ENCODE results near the gene ARHGEF10L.
A peak's percentile ranks its signal among the peaks of the same experiment; 100 is the strongest.

Gene ARHGEF10L

DNA sequence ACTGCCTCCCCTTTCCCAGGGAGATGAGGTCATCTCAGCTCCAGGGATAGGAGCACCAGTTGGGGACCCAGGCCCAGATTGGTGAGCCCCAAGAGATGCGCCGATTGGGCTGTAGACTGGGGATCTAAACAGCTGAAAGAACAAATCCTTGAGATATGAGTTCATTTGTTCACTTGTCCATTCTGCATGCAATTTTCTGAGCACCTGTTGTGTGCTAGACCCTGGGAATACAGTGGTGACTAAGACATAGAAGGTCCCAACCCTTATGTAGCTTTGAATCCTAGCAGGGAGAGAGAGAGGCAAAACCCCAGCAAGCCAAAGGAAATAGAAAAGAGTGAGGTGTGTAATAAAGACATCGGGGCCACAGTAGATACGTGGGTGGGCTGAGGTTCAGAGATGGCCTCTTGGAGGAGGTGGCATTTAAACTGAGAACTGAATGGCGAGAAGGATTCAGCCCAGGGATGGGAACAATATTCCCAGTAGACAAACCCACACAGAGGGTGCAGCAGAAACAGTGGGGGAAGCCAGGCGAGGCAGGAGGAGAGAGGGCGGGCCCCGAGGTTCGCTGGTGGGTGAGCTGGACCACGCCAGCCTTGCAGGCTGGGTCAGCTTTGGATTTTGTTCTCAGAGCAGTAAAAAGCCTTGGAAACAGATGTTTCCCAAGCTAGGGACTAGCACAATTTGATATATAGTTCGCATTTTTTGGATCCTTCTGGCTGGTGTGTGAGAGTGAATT lies 110.0 kb downstream of the ARHGEF10L start:
- Histone ChIP-seq H3K9me3 (ENCODE audit: insufficient read depth, low read length, severe bottlenecking) (no peaks in the 10 kb centered on the region), H3K27me3 (ENCODE audit: insufficient read depth, low read length, poor library complexity) (no peaks in the 10 kb centered on the region), H3K79me2 (ENCODE audit: insufficient read depth, low read length) (no peaks in the 10 kb centered on the region), H3K27ac (ENCODE audit: low read length) (no peak overlapping the region), H3K9ac (ENCODE audit: low read depth, low read length) (no peak overlapping the region), H3K4me3 (ENCODE audit: low read depth in 1 of 2, low read length in 2 of 2) (no peak overlapping the region), H3K4me1 (ENCODE audit: insufficient read depth, low read length) (no peaks in the 10 kb centered on the region), H4K20me1 (ENCODE audit: insufficient read depth, low read length) (0 out of 2 replicates have a peak, but pooled peaks cover 6% of the 10 kb centered on the region), H3K4me2 (ENCODE audit: insufficient read depth, low read length) (no peak overlapping the region), H3K36me3 (ENCODE audit: insufficient read depth, low read length) (no peaks in the 10 kb centered on the region), H2AFZ (ENCODE audit: low read depth, low read length) (no peak overlapping the region)
- no peak for ATAC-seq (ENCODE audit: insufficient read depth, low read depth)
- TF ChIP-seq, protein P1, sequence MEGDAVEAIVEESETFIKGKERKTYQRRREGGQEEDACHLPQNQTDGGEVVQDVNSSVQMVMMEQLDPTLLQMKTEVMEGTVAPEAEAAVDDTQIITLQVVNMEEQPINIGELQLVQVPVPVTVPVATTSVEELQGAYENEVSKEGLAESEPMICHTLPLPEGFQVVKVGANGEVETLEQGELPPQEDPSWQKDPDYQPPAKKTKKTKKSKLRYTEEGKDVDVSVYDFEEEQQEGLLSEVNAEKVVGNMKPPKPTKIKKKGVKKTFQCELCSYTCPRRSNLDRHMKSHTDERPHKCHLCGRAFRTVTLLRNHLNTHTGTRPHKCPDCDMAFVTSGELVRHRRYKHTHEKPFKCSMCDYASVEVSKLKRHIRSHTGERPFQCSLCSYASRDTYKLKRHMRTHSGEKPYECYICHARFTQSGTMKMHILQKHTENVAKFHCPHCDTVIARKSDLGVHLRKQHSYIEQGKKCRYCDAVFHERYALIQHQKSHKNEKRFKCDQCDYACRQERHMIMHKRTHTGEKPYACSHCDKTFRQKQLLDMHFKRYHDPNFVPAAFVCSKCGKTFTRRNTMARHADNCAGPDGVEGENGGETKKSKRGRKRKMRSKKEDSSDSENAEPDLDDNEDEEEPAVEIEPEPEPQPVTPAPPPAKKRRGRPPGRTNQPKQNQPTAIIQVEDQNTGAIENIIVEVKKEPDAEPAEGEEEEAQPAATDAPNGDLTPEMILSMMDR (IDR thresholded peaks at IDR 0.05; ENCODE audit: borderline replicate concordance, extremely low read depth, low read length, poor library complexity, severe bottlenecking): no peak
- no peak for TF ChIP-seq EZH2 (IDR thresholded peaks at IDR 0.05; ENCODE audit: borderline replicate concordance, low read depth, low read length, severe bottlenecking)
- no peak for DNase-seq

DNA sequence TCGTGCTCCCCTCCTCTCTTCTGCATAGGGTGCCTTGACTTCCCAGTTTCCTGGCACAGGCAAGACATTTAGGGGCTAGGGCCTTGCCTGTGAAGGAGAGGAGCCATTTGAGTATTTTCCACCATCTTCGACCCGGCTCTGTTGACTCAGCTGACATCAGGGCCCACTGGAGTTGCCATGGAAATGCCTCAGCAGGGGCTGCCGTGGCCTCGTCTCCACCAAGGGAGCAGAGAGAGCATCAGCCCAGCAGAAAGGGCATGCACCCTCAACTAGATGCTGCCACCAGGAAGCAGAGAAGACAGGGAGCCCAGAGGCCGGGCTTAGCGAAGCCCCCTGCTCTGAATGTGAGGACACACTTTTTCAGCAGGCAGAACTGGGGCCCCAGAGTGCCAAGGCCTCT lies 113.8 kb downstream of the ARHGEF10L start:
- no peak overlapping the region for H3K4me3 ChIP-seq (ENCODE audit: low read depth in 1 of 2, low read length in 2 of 2)
- H3K36me3 ChIP-seq (ENCODE audit: insufficient read depth, low read length): no peaks in the 10 kb centered on the region
- H3K9ac ChIP-seq (ENCODE audit: low read depth, low read length): no peak overlapping the region
- H3K4me2 ChIP-seq (ENCODE audit: insufficient read depth, low read length): no peak overlapping the region
- ATAC-seq (ENCODE audit: insufficient read depth, low read depth) (no peak), DNase-seq (no peak)
- H3K79me2 ChIP-seq (ENCODE audit: insufficient read depth, low read length): no peaks in the 10 kb centered on the region
- TF ChIP-seq, protein P1 (IDR thresholded peaks at IDR 0.05; ENCODE audit: borderline replicate concordance, extremely low read depth, low read length, poor library complexity, severe bottlenecking): no peak
- no peak for TF ChIP-seq EZH2 (IDR thresholded peaks at IDR 0.05; ENCODE audit: borderline replicate concordance, low read depth, low read length, severe bottlenecking)
- no peak overlapping the region for H2AFZ ChIP-seq (ENCODE audit: low read depth, low read length)
- no peaks in the 10 kb centered on the region for H3K27me3 ChIP-seq (ENCODE audit: insufficient read depth, low read length, poor library complexity)
- H3K27ac ChIP-seq (ENCODE audit: low read length): no peak overlapping the region
- peaks cover 11% of the 10 kb centered on the region for H4K20me1 ChIP-seq (ENCODE audit: insufficient read depth, low read length)
- H3K9me3 ChIP-seq (ENCODE audit: insufficient read depth, low read length, severe bottlenecking): no peaks in the 10 kb centered on the region
- no peaks in the 10 kb centered on the region for H3K4me1 ChIP-seq (ENCODE audit: insufficient read depth, low read length)

DNA sequence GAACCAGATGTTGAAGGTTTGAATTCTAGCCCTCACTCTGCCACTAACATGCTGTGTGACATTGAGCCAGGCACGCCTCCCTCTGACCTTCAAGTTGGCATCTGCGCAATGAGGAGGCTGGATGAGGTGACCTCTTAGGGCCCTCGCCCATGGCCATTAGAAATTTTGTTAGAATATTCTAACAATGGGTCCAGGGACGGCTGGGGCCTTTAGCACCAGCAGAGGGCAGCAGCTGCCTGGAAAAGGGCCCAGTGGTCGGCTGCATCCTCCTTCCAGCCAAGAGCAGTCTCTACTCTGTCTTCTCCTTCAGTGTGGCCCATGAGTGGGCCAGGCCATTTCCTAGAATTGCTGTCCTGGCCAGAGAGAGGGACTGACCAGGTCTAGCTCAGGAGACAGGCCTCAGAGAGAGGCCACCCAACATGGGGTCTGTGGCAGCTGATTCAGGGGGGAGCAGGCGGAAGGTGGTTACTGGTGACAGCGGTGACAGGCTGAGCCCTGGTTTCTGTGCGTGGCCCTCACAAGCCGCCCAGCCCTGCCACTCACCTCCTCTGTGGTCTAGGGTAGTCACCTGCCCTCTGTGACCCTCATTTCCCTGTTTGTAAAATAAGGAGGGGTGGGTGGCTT lies 114.3 kb downstream of the ARHGEF10L start:
- Histone ChIP-seq H3K4me2 (ENCODE audit: insufficient read depth, low read length) (no peak overlapping the region), H4K20me1 (ENCODE audit: insufficient read depth, low read length) (peaks cover 11% of the 10 kb centered on the region), H3K4me3 (ENCODE audit: low read depth in 1 of 2, low read length in 2 of 2) (no peak overlapping the region), H3K9ac (ENCODE audit: low read depth, low read length) (no peak overlapping the region), H3K9me3 (ENCODE audit: insufficient read depth, low read length, severe bottlenecking) (no peaks in the 10 kb centered on the region), H3K4me1 (ENCODE audit: insufficient read depth, low read length) (no peaks in the 10 kb centered on the region), H3K27ac (ENCODE audit: low read length) (no peak overlapping the region), H2AFZ (ENCODE audit: low read depth, low read length) (no peak overlapping the region), H3K36me3 (ENCODE audit: insufficient read depth, low read length) (no peaks in the 10 kb centered on the region), H3K27me3 (ENCODE audit: insufficient read depth, low read length, poor library complexity) (no peaks in the 10 kb centered on the region), H3K79me2 (ENCODE audit: insufficient read depth, low read length) (no peaks in the 10 kb centered on the region)
- DNase-seq (peak; percentile 37), ATAC-seq (ENCODE audit: insufficient read depth, low read depth) (peak; percentile 69; the same call in 2 of the 3 replicates)
- TF ChIP-seq, protein P1 (IDR thresholded peaks at IDR 0.05; ENCODE audit: borderline replicate concordance, extremely low read depth, low read length, poor library complexity, severe bottlenecking): peak; percentile 80
- TF ChIP-seq EZH2 (IDR thresholded peaks at IDR 0.05; ENCODE audit: borderline replicate concordance, low read depth, low read length, severe bottlenecking): no peak
